ENCODE data around the gene DGKB. TPM values are rescaled to one million over a fixed set of nuclear protein-coding genes. Genes with fewer than 3 reads are reported as not detected.

Gene DGKB
- total and polyA plus RNA-seq, 2 of the 8 experiments (the other 6 are each of a cell fraction or from before 2014, with no cell fraction given), result 1.9 to 2.6 TPM

- no peak for FAIRE-seq
Measured at GRCh38 chr7:14497390-14497789, 405.2 kb downstream of the DGKB start.

More at GRCh38 chr7:14497390-14497789, 405.2 kb downstream of the DGKB start:
- Histone ChIP-seq H2AK5ac (ENCODE audit: low read depth, low read length) (no peak overlapping the region), H3K14ac (ENCODE audit: insufficient read length) (no peak overlapping the region), H4K5ac (ENCODE audit: insufficient read length, low read depth, low read length) (no peak overlapping the region), H2BK12ac (ENCODE audit: low read depth, low read length) (no peak overlapping the region), H4K8ac (ENCODE audit: extremely low read depth, insufficient read depth, low read length) (no peak overlapping the region), H3K23me2 (ENCODE audit: low read depth, low read length) (no peaks in the 10 kb centered on the region; the same call in 1 of the 2 replicates), H3K4me3 (ENCODE audit: extremely low read depth in 1 of 4, insufficient read depth in 2 of 4, low read depth in 3 of 4, low read length in 4 of 4) (no peak overlapping the region), H3K27ac (ENCODE audit: low read depth, low read length) (no peak overlapping the region), H2BK5ac (ENCODE audit: low read depth, low read length) (no peak overlapping the region), H3K27me3 (replicated peaks in 1 of 4; ENCODE audit: control insufficient read depth in 3 of 4, extremely low read depth in 1 of 4, insufficient read depth in 3 of 4, low read length in 3 of 4) (peaks cover 0 to 1% (median 0%) of the 10 kb centered on the region in 4 experiments; a peak in 1 of 7 replicates), H2BK15ac (ENCODE audit: low read length) (no peak overlapping the region), H2BK20ac (ENCODE audit: low read length) (no peak overlapping the region), H3K4me2 (ENCODE audit: insufficient read depth in 1 of 2, low read depth in 2 of 2, low read length in 2 of 2) (no peak overlapping the region), H3K56ac (replicated peaks; ENCODE audit: insufficient read length, low read depth, low read length) (no peak overlapping the region), H4K20me1 (replicated peaks in 1 of 2; ENCODE audit: control insufficient read depth in 1 of 2, insufficient read depth in 2 of 2, low read length in 2 of 2) (no peaks in the 10 kb centered on the region), H3K79me2 (ENCODE audit: control insufficient read depth in 1 of 2, insufficient read depth in 2 of 2, low read length in 2 of 2) (no peaks in the 10 kb centered on the region), H3K23ac (ENCODE audit: insufficient read length) (no peak overlapping the region), H4K91ac (replicated peaks; ENCODE audit: insufficient read length, low read length) (no peak overlapping the region), H3K36me3 (ENCODE audit: control insufficient read depth in 2 of 4, insufficient read depth in 4 of 4, low read length in 3 of 4) (no peaks in the 10 kb centered on the region), H3K79me1 (ENCODE audit: low read depth, low read length) (no peaks in the 10 kb centered on the region), H2AFZ (ENCODE audit: low read length) (no peak overlapping the region), H3K9ac (replicated peaks in 1 of 4; ENCODE audit: extremely low read depth in 1 of 4, low read depth in 3 of 4, low read length in 3 of 4) (no peak overlapping the region), H3K4ac (replicated peaks; ENCODE audit: insufficient read length, low read depth, low read length) (no peak overlapping the region), H2BK120ac (replicated peaks; ENCODE audit: low read depth, low read length) (no peak overlapping the region), H3K9me3 (ENCODE audit: insufficient read depth in 2 of 2, low read depth in 1 of 2, low read length in 1 of 2) (no peaks in the 10 kb centered on the region), H3K18ac (ENCODE audit: extremely low read depth, low read length) (no peak overlapping the region), H3K4me1 (replicated peaks in 1 of 4; ENCODE audit: control insufficient read depth in 3 of 4, insufficient read depth in 4 of 4, low read length in 3 of 4) (no peaks in the 10 kb centered on the region)
- CTCF ChIA-PET (ENCODE audit: partially characterized antibody), result no interaction called here
- TF ChIP-seq TAF7 (optimal IDR thresholded peaks at IDR 0.05; ENCODE audit: borderline replicate concordance, low read depth, low read length), result no peak
- no peak for TF ChIP-seq SIRT6 (IDR thresholded peaks at IDR 0.05; ENCODE audit: low read length)
- no peak for TF ChIP-seq TAF1 (IDR thresholded peaks at IDR 0.05; ENCODE audit: low read depth, low read length)
- no peak for TF ChIP-seq KDM1A (IDR thresholded peaks at IDR 0.05; ENCODE audit: borderline replicate concordance, low read length)
- no peak for TF ChIP-seq BACH1 (IDR thresholded peaks at IDR 0.05; ENCODE audit: low read length)
- TF ChIP-seq KDM5A (IDR thresholded peaks at IDR 0.05; ENCODE audit: low read length), result no peak
- POLR2A ChIA-PET (ENCODE audit: partially characterized antibody), result no interaction called here
- DNase-seq (ENCODE audit: low read depth in 1 of 2, low spot score in 2 of 2), result no peak
- 83% methylated on average over 1 of the region's 1 CpG; no CpG with 5 or more reads in 1 of the 2 experiments for WGBS, 2 experiments (ENCODE audit: extremely low coverage in 1 of 2, insufficient coverage in 1 of 2, insufficient read length in 1 of 2, insufficient replicate concordance in 2 of 2, low coverage in 1 of 2, low lambda C conversion rate in 2 of 2, missing lambda C conversion rate in 1 of 2)

Data from H1 (cell line).